ENCODE results near the gene EPRS1. TPM values are rescaled to one million over a fixed set of nuclear protein-coding genes. Genes with fewer than 3 reads are reported as not detected.

Gene EPRS1
- total RNA-seq, 1 donor from 2014 or later, result 98.7 TPM

DNA sequence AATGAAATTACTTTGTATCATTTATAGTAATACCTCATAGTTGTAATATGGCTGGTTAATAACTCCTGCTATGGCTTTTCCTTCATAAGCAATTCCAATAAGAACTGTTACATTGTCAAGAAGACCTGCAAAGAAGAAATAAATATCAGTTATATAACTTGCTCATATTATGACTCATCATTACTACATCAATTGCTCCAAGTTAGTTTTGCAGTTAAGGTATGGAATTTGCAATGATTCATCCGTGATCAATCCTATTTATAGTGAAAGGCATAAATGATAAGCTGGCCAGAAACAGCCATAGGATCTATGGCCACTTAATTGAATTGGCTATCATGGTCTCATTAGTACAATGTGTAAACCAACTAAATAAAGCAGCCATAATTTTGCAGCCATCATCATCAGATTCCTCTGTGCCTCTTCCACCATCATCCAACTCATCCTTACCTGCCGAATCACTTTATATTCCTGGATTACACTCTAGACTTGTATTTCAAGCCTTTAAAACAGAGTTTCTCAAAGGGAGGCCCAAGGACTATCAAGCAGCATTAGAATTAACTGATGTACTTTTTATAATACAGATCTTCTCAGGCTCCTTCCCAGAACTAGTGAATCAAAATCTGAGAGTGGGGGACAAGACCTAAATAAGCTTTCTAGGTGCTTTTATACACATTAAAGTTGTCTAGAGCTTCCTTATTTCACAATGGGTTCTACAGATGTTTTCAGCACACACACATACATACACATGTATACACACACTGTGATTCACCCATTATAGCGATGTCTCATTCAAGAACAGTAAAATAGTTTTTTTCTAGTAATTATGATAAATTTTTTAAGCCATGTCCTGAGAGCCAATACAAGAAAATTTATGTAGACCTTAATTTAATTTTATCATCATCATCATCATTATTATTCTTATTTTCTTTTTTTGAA, 21.2 kb upstream of the EPRS1 start:
- no peak for TF ChIP-seq CTCF (conservative IDR thresholded peaks at IDR 0.05)
- Mint-ChIP-seq H3K4me3 (no peak overlapping the region), H3K9me3 (no peaks in the 10 kb centered on the region), H3K4me1 (no peaks in the 10 kb centered on the region), H3K27me3 (ENCODE audit: low read depth) (no peaks in the 10 kb centered on the region), H3K27ac (ENCODE audit: unreplicated experiment) (no peak overlapping the region), H3K36me3 (ENCODE audit: low read depth) (peaks cover 17% of the 10 kb centered on the region)
- no peak for DNase-seq (ENCODE audit: low read depth, low spot score)

DNA sequence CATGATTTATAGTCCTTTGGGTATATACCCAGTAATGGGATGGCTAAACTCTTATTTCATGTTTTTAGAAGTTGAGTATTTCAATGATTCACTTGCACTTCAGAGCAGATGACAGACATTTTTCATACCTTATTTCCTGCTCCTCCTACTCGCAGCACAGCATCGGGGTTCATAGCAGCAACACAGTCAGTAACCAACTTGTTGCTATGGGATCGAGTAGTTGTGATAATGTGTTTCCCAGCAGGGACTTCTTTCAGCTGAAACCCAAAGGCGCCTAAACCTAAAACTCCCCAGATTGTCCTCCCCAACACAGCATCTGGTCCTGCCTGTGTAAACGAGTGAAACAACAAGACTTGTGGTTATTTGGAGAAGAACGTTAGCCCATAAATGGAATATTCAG, 16.3 kb upstream of the EPRS1 start:
- DNase-seq (ENCODE audit: low read depth, low spot score), result no peak
- H3K4me3 Mint-ChIP-seq, result no peak overlapping the region
- no peak for TF ChIP-seq CTCF (conservative IDR thresholded peaks at IDR 0.05)
- peaks cover 21% of the 10 kb centered on the region for H3K36me3 Mint-ChIP-seq (ENCODE audit: low read depth)
- no peaks in the 10 kb centered on the region for H3K27me3 Mint-ChIP-seq (ENCODE audit: low read depth)
- H3K4me1 Mint-ChIP-seq, result no peaks in the 10 kb centered on the region
- no peak overlapping the region for H3K27ac Mint-ChIP-seq (ENCODE audit: unreplicated experiment)
- no peaks in the 10 kb centered on the region for H3K9me3 Mint-ChIP-seq

- Mint-ChIP-seq H3K27ac (ENCODE audit: unreplicated experiment) (no peak overlapping the region), H3K9me3 (no peaks in the 10 kb centered on the region), H3K4me3 (no peak overlapping the region), H3K4me1 (no peaks in the 10 kb centered on the region), H3K36me3 (ENCODE audit: low read depth) (peaks cover 21% of the 10 kb centered on the region), H3K27me3 (ENCODE audit: low read depth) (no peaks in the 10 kb centered on the region)
- DNase-seq (ENCODE audit: low read depth, low spot score), result no peak
- TF ChIP-seq CTCF (conservative IDR thresholded peaks at IDR 0.05), result no peak
These were observed 14.6 kb upstream of the EPRS1 start for GRCh38 chr1:220060876-220061275.

GRCh38 chr1:220056374-220056773, 10.1 kb upstream of the EPRS1 start:
- no peaks in the 10 kb centered on the region for H3K27me3 Mint-ChIP-seq (ENCODE audit: low read depth)
- peaks cover 3% of the 10 kb centered on the region for H3K36me3 Mint-ChIP-seq (ENCODE audit: low read depth)
- H3K4me3 Mint-ChIP-seq, result no peak overlapping the region
- H3K9me3 Mint-ChIP-seq, result no peaks in the 10 kb centered on the region
- H3K4me1 Mint-ChIP-seq, result no peaks in the 10 kb centered on the region
- no peak overlapping the region for H3K27ac Mint-ChIP-seq (ENCODE audit: unreplicated experiment)
- TF ChIP-seq CTCF (conservative IDR thresholded peaks at IDR 0.05), result no peak
- DNase-seq (ENCODE audit: low read depth, low spot score), result no peak

DNA sequence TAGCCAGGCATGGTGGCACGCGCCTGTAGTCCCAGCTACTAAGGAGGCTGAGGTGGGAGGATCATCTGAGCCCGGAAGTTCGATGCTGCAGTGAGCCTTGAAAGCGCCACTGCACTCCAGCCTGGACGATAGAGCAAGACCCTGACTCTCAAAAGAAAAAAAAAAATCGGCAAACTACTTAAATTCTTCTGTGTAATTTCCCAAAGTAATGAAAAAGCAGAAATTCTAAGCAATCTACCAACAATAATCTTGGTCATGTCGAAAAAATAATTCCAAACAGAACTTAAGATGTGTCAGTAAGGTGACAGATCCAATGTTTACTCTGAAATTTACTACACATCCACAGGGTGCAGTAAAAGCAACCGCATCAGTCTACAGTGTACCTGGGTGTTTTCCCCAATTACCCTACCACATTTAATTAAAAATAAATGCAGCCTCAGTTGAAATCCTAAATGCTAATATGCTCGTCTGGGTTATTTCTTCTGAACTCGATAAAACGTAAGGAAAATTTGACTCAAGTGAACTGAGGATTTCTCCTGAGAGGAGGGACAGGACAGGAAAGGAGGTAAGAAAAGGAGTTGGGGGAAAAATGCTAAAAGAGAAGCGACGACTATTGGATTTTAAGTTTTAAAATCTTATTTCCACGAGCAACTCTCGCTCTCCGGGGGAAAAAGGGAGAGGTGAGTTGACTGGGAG, 801 bp downstream of the EPRS1 start:
- no peak for TF ChIP-seq CTCF (conservative IDR thresholded peaks at IDR 0.05)
- H3K9me3 Mint-ChIP-seq, result no peaks in the 10 kb centered on the region
- no peaks in the 10 kb centered on the region for H3K36me3 Mint-ChIP-seq (ENCODE audit: low read depth)
- no peaks in the 10 kb centered on the region for H3K27me3 Mint-ChIP-seq (ENCODE audit: low read depth)
- DNase-seq (ENCODE audit: low read depth, low spot score), result no peak
- peak overlapping the region; percentile 95 for H3K4me3 Mint-ChIP-seq
- peaks cover 23% of the 10 kb centered on the region for H3K4me1 Mint-ChIP-seq
- peak overlapping the region; percentile 92 for H3K27ac Mint-ChIP-seq (ENCODE audit: unreplicated experiment)

All from neural crest cell (in vitro differentiated cells).